ENCODE results near the gene C4orf50. TPM values are rescaled to one million over a fixed set of nuclear protein-coding genes. Genes with fewer than 3 reads are reported as not detected.

C4orf50 gene
- total and polyA plus RNA-seq, 11 donors, result 0.05 to 0.11 TPM; not detected in 9

- H3K27me3 ChIP-seq, result peaks cover 0 to 32% (median 3%) of the 10 kb centered on the region in 9 donors
- TF ChIP-seq, protein P1, sequence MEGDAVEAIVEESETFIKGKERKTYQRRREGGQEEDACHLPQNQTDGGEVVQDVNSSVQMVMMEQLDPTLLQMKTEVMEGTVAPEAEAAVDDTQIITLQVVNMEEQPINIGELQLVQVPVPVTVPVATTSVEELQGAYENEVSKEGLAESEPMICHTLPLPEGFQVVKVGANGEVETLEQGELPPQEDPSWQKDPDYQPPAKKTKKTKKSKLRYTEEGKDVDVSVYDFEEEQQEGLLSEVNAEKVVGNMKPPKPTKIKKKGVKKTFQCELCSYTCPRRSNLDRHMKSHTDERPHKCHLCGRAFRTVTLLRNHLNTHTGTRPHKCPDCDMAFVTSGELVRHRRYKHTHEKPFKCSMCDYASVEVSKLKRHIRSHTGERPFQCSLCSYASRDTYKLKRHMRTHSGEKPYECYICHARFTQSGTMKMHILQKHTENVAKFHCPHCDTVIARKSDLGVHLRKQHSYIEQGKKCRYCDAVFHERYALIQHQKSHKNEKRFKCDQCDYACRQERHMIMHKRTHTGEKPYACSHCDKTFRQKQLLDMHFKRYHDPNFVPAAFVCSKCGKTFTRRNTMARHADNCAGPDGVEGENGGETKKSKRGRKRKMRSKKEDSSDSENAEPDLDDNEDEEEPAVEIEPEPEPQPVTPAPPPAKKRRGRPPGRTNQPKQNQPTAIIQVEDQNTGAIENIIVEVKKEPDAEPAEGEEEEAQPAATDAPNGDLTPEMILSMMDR (IDR thresholded peaks at IDR 0.05), result no peak
- no peak for TF ChIP-seq POLR2A (IDR thresholded peaks at IDR 0.05)
- no peaks in the 10 kb centered on the region for H3K9me3 ChIP-seq
- DNase-seq, result no peak
- WGBS, 4 donors, result 53 to 70% (median 62%) methylated on average over 12 of the region's 12 CpGs
- no peak for ATAC-seq
- H3K36me3 ChIP-seq, result no peaks in the 10 kb centered on the region
- H3K27ac ChIP-seq, result no peak overlapping the region
- no peak overlapping the region for H3K4me3 ChIP-seq
- intact Hi-C loops (cut with DNase I), result no loop called here
- no peaks in the 10 kb centered on the region for H3K4me1 ChIP-seq
Measured at GRCh38 chr4:6048537-6048936, 30.3 kb upstream of the C4orf50 start.

- Histone ChIP-seq H3K27me3 (peaks cover 0 to 45% (median 3%) of the 10 kb centered on the region in 9 donors), H3K4me3 (no peak overlapping the region), H3K4me1 (no peaks in the 10 kb centered on the region), H3K36me3 (no peaks in the 10 kb centered on the region), H3K9me3 (no peaks in the 10 kb centered on the region), H3K27ac (no peak overlapping the region)
- ATAC-seq (no peak), DNase-seq (no peak)
- intact Hi-C loops (cut with DNase I), result no loop called here
- no peak for TF ChIP-seq POLR2A (IDR thresholded peaks at IDR 0.05)
- TF ChIP-seq, protein P1 (IDR thresholded peaks at IDR 0.05), result no peak
- 77 to 83% (median 81%) methylated on average over 9 to 15 of the region's 15 CpGs for WGBS, 4 donors
Measured at GRCh38 chr4:6047130-6047673, 29.0 kb upstream of the C4orf50 start.

DNA sequence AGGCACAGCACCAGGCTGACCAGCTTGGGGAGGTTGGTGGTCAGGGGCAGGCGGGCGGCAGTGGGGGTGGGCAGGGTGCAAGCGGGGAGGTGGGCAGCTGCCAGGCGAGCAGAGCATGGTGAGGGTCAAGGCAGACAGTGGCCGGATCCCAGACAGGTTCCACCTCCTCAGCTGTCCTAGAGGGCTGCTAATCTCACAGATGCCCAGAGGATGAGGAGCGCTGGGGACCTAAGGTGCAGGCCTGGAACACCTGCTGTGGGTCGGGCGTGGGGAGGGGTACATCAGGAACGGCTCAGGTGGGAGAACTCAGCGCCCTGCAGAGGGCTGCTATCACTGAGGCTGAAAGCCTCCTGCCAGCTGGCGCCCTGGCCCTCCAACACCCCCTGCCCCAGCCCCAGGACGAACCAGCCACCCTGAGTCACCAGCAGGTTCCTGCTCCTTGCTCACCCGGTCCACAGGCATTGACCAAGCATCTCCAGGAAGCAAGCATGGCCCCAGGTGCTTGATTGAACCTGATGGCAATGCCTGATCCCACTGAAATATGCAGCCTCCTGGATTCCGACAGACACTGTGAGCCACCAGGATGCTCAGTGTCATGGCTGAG, 28.4 kb upstream of the C4orf50 start:
- peaks cover 0 to 45% (median 3%) of the 10 kb centered on the region in 9 donors for H3K27me3 ChIP-seq
- no peaks in the 10 kb centered on the region for H3K36me3 ChIP-seq
- intact Hi-C loops (cut with DNase I), result no loop called here
- ATAC-seq (no peak), DNase-seq (no peak)
- H3K4me1 ChIP-seq, result no peaks in the 10 kb centered on the region
- H3K4me3 ChIP-seq, result no peak overlapping the region
- TF ChIP-seq, protein P1 (IDR thresholded peaks at IDR 0.05), result no peak
- no peak for TF ChIP-seq POLR2A (IDR thresholded peaks at IDR 0.05)
- 75 to 92% (median 85%) methylated on average over 7 to 14 of the region's 14 CpGs for WGBS, 4 donors
- H3K27ac ChIP-seq, result no peak overlapping the region
- no peaks in the 10 kb centered on the region for H3K9me3 ChIP-seq

GRCh38 chr4:6044805-6045204, 26.6 kb upstream of the C4orf50 start:
- no peak overlapping the region for H3K4me3 ChIP-seq
- ATAC-seq (no peak), DNase-seq (no peak)
- no peaks in the 10 kb centered on the region for H3K36me3 ChIP-seq
- no peak for TF ChIP-seq POLR2A (IDR thresholded peaks at IDR 0.05)
- TF ChIP-seq, protein P1 (IDR thresholded peaks at IDR 0.05), result no peak
- H3K9me3 ChIP-seq, result no peaks in the 10 kb centered on the region
- H3K27ac ChIP-seq, result no peak overlapping the region
- WGBS, 4 donors, result 32 to 46% (median 34%) methylated on average over 6 to 9 of the region's 9 CpGs
- intact Hi-C loops (cut with DNase I), result no loop called here
- H3K4me1 ChIP-seq, result no peaks in the 10 kb centered on the region
- H3K27me3 ChIP-seq, result peaks cover 0 to 45% (median 3%) of the 10 kb centered on the region in 9 donors

Data from heart left ventricle (tissue), 16 donors.